ENCODE results near the gene CCDC144A. TPM values are rescaled to one million over a fixed set of nuclear protein-coding genes. Genes with fewer than 3 reads are reported as not detected.
"Not testable (repeated sequence)": the region's sequence is repeated elsewhere in the genome, so short reads cannot be mapped to it uniquely, and the experiment has no call there.

CCDC144A gene
- total RNA-seq, 1 experiment from 2014 or later, result 1.9 TPM

DNA sequence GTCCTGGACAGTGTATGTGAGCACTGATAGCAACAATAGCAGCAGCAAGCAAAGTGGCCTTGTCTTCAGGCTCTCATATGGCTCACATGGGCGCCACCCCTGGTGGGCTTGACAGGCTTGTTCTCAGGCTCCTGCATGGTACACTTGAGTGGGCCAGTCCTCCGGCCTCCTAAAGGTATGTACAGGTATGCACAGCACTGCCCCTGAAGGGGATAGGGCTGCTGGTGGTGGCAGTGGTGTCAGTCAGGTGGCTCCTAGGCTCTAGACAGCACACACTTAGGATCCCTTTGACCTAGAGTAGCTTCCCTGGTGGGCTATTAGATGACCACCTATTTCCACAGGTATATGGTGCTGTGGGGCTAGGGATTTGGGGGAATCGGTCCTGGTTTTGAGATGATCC, 67.5 kb downstream of the CCDC144A start:
- not testable (repeated sequence) for H3K27ac Mint-ChIP-seq; H3K23ac ChIP-seq (ENCODE audit: insufficient read length, low read depth, low read length); H3K36me3 Mint-ChIP-seq (ENCODE audit: insufficient read depth in 1 of 3, low read depth in 3 of 3); H3K27me3 ChIP-seq (ENCODE audit: insufficient read depth, low read length); H2BK120ac ChIP-seq (ENCODE audit: low read depth, low read length, poor library complexity, severe bottlenecking); H3K27ac ChIP-seq (ENCODE audit: insufficient read length, low read depth, low read length); H2BK15ac ChIP-seq (ENCODE audit: low read depth, low read length); H3K9me3 ChIP-seq (ENCODE audit: control insufficient read depth, low read depth, low read length); H3K79me2 ChIP-seq (ENCODE audit: insufficient read depth, low read length); DNase-seq; H3K4me2 ChIP-seq (ENCODE audit: insufficient read depth, insufficient read length, low read length); H4K20me1 ChIP-seq (ENCODE audit: control insufficient read depth, insufficient read depth, insufficient read length); H2BK5ac ChIP-seq (ENCODE audit: insufficient read length, low read length); H3K27me3 Mint-ChIP-seq (ENCODE audit: low read depth); H3K9me3 Mint-ChIP-seq; H3K14ac ChIP-seq (ENCODE audit: insufficient read depth, low read length); H3K4ac ChIP-seq (ENCODE audit: low read depth, low read length); H3K79me1 ChIP-seq (ENCODE audit: insufficient read depth, low read depth, low read length, poor library complexity, severe bottlenecking); H3K4me3 Mint-ChIP-seq; H3K23me2 ChIP-seq (ENCODE audit: insufficient read length, low read depth, low read length, poor library complexity, severe bottlenecking); H4K5ac ChIP-seq (ENCODE audit: insufficient read length, low read depth, low read length); H3T11ph ChIP-seq (ENCODE audit: low read length); H3K4me1 ChIP-seq (ENCODE audit: insufficient read depth, low read length); H3K4me1 Mint-ChIP-seq; H4K91ac ChIP-seq (ENCODE audit: insufficient read length, low read depth, low read length); H3K9ac ChIP-seq (ENCODE audit: extremely low read depth, insufficient read length, low read length); H3K56ac ChIP-seq (ENCODE audit: insufficient read length, low read depth, low read length); H2AK5ac ChIP-seq (ENCODE audit: insufficient read length, low read length); H2AFZ ChIP-seq (ENCODE audit: low read length); H4K8ac ChIP-seq (replicated peaks; ENCODE audit: insufficient read length, low read depth, low read length); H2BK20ac ChIP-seq (ENCODE audit: low read depth, low read length, poor library complexity, severe bottlenecking); H2BK12ac ChIP-seq (ENCODE audit: insufficient read length, low read depth, low read length); H3K18ac ChIP-seq (ENCODE audit: insufficient read length, low read depth, low read length)
- no CpG with 5 or more reads among the region's 3 CpGs for WGBS (ENCODE audit: extremely low coverage, insufficient read length, low lambda C conversion rate)

DNA sequence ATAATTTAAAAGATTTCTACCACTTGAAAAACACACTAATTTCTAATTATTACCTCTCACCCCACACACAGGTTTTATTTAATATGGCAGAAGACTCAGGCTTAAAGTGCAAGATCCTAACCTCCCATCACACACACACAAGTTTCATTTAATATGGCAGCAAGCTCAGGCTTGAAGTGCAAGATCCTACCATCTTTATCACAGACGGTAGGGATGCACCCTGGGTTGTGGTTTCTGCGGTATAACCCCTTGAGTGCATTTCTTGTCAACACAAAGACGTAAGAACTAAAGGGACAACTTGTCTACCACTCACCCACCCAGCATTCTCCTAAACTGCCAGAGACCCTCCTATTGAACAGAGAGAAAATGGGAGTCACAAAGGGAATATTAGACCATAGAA, 68.1 kb downstream of the CCDC144A start:
- H3K27me3 Mint-ChIP-seq (ENCODE audit: low read depth); H3K14ac ChIP-seq (ENCODE audit: insufficient read depth, low read length); H4K91ac ChIP-seq (ENCODE audit: insufficient read length, low read depth, low read length); H3K27me3 ChIP-seq (ENCODE audit: insufficient read depth, low read length); H4K5ac ChIP-seq (ENCODE audit: insufficient read length, low read depth, low read length); H3K23ac ChIP-seq (ENCODE audit: insufficient read length, low read depth, low read length); H2BK15ac ChIP-seq (ENCODE audit: low read depth, low read length); H2BK120ac ChIP-seq (ENCODE audit: low read depth, low read length, poor library complexity, severe bottlenecking); H4K20me1 ChIP-seq (ENCODE audit: control insufficient read depth, insufficient read depth, insufficient read length); H3K9me3 ChIP-seq (ENCODE audit: control insufficient read depth, low read depth, low read length); H3K9me3 Mint-ChIP-seq; H3K79me2 ChIP-seq (ENCODE audit: insufficient read depth, low read length); H3K27ac Mint-ChIP-seq; H4K8ac ChIP-seq (replicated peaks; ENCODE audit: insufficient read length, low read depth, low read length); H2BK20ac ChIP-seq (ENCODE audit: low read depth, low read length, poor library complexity, severe bottlenecking); H3K4ac ChIP-seq (ENCODE audit: low read depth, low read length); DNase-seq; H2BK12ac ChIP-seq (ENCODE audit: insufficient read length, low read depth, low read length); H3K27ac ChIP-seq (ENCODE audit: insufficient read length, low read depth, low read length); H3K56ac ChIP-seq (ENCODE audit: insufficient read length, low read depth, low read length); H3K9ac ChIP-seq (ENCODE audit: extremely low read depth, insufficient read length, low read length); H2AFZ ChIP-seq (ENCODE audit: low read length); H2BK5ac ChIP-seq (ENCODE audit: insufficient read length, low read length); H3K4me3 Mint-ChIP-seq; H3K23me2 ChIP-seq (ENCODE audit: insufficient read length, low read depth, low read length, poor library complexity, severe bottlenecking); H3K4me1 ChIP-seq (ENCODE audit: insufficient read depth, low read length); H2AK5ac ChIP-seq (ENCODE audit: insufficient read length, low read length); H3K79me1 ChIP-seq (ENCODE audit: insufficient read depth, low read depth, low read length, poor library complexity, severe bottlenecking); H3K36me3 Mint-ChIP-seq (ENCODE audit: insufficient read depth in 1 of 3, low read depth in 3 of 3); H3K18ac ChIP-seq (ENCODE audit: insufficient read length, low read depth, low read length); H3T11ph ChIP-seq (ENCODE audit: low read length); H3K4me2 ChIP-seq (ENCODE audit: insufficient read depth, insufficient read length, low read length); H3K4me1 Mint-ChIP-seq: not testable (repeated sequence)
- WGBS (ENCODE audit: extremely low coverage, insufficient read length, low lambda C conversion rate), result no CpG with 5 or more reads among the region's 3 CpGs

All from H9 (cell line).